H1 (cell line): ENCODE results near the gene PPP1R14C. TPM values are rescaled to one million over a fixed set of nuclear protein-coding genes. Genes with fewer than 3 reads are reported as not detected.

ENCODE experiments used
- ASH2L ChIP-seq: fragments of 200-600, 300-600 bp; sonication (generic); IDR thresholded peaks from one replicate; pipeline ENCODE4 v1.7.1; 2017; ENCODE audit warnings: low read length
- GABPA ChIP-seq: IDR thresholded peaks from 2 replicates; pipeline ENCODE4 v1.6.1; 2011; ENCODE audit warnings: mild to moderate bottlenecking, low read length, moderate library complexity, borderline replicate concordance; ENCODE audit not compliant: insufficient read depth
- JUND ChIP-seq: IDR thresholded peaks from 2 replicates; pipeline ENCODE4 v1.6.1; 2011; ENCODE audit warnings: mild to moderate bottlenecking, improper control_type of control experiment, low read length
- NANOG ChIP-seq: IDR thresholded peaks from 2 replicates; pipeline ENCODE4 v1.6.1; 2011; ENCODE audit warnings: low read length, low read depth, mild to moderate bottlenecking, inconsistent platforms; ENCODE audit not compliant: insufficient read depth, poor library complexity, severe bottlenecking
- POLR2A ChIP-seq, 2 experiments: IDR thresholded peaks; 1 replicate in 1 of 2; 2 replicates in 1 of 2; pipeline ENCODE4 v1.6.1; 2011; ENCODE audit warnings: low read depth in 2 of 2, low read length in 2 of 2, mild to moderate bottlenecking in 2 of 2; ENCODE audit errors: control extremely low read depth in 1 of 2
- TAF7 ChIP-seq: optimal IDR thresholded peaks from 2 replicates; pipeline ENCODE3; 2011; ENCODE audit warnings: low read depth, mild to moderate bottlenecking, inconsistent platforms, low read length, moderate library complexity, borderline replicate concordance
- polyA plus RNA-seq, 7 experiments: library from polyadenylated mRNA; depleted of rRNA in 3 of 7; stranded (reverse) in 5 of 7; unstranded in 2 of 7; fragments of >200 nt in 5 of 7; fragments of 200-250 nt in 2 of 7; gene quantifications; 1 replicate in 5 of 7; 2 replicates in 1 of 7; 4 replicates in 1 of 7; pipeline versions ENCODE4 v1.2.1 to v1.2.3, GENCODE V29; 2011 to 2013; ENCODE audit warnings: missing spikeins in 2 of 7, mixed read lengths in 2 of 7
- total RNA-seq: library from RNA; stranded (reverse); fragmentation: NEBNext Ultra II Directional; extraction: Animal tissue kit (Norgen Biotek cat#: 25700); gene quantifications from 2 replicates; pipeline ENCODE4 v1.2.1, GENCODE V29; 2021

PPP1R14C gene
- total and polyA plus RNA-seq, 2 of the 8 experiments (the other 6 are each of a cell fraction or from before 2014, with no cell fraction given) = 0.30 to 0.61 TPM

GRCh38 chr6:150236114-150236513 lies 93.3 kb downstream of the PPP1R14C start (continued):
- TF ChIP-seq GABPA (no peak), POLR2A (IDR thresholded peaks at IDR 0.05; ENCODE audit: control extremely low read depth in 1 of 2, low read depth in 2 of 2, low read length in 2 of 2) (no peak), TAF7 (no peak), JUND (no peak), NANOG (no peak), ASH2L (no peak)
- TF ChIP-seq, all 59 proteins: peak for 0
